GM12874 (cell line): Measurements from ENCODE around the gene ACSL3.

ENCODE experiments used
- TF ChIP-seq, protein P1 (sequence below): IDR thresholded peaks from 2 replicates; pipeline ENCODE4 v1.5.1; 2011; ENCODE audit warnings: low read depth, mild to moderate bottlenecking, control low read depth, low read length, moderate library complexity; ENCODE audit not compliant: insufficient read depth

ACSL3 gene

GRCh38 chr2:222860740-222861410, at the start of gene ACSL3:
ACSL3 (plus strand) TSS chr2:222861036; CDS start chr2:222908773, 47,737 bp downstream.
- TF ChIP-seq, protein P1, sequence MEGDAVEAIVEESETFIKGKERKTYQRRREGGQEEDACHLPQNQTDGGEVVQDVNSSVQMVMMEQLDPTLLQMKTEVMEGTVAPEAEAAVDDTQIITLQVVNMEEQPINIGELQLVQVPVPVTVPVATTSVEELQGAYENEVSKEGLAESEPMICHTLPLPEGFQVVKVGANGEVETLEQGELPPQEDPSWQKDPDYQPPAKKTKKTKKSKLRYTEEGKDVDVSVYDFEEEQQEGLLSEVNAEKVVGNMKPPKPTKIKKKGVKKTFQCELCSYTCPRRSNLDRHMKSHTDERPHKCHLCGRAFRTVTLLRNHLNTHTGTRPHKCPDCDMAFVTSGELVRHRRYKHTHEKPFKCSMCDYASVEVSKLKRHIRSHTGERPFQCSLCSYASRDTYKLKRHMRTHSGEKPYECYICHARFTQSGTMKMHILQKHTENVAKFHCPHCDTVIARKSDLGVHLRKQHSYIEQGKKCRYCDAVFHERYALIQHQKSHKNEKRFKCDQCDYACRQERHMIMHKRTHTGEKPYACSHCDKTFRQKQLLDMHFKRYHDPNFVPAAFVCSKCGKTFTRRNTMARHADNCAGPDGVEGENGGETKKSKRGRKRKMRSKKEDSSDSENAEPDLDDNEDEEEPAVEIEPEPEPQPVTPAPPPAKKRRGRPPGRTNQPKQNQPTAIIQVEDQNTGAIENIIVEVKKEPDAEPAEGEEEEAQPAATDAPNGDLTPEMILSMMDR: no peak

DNA sequence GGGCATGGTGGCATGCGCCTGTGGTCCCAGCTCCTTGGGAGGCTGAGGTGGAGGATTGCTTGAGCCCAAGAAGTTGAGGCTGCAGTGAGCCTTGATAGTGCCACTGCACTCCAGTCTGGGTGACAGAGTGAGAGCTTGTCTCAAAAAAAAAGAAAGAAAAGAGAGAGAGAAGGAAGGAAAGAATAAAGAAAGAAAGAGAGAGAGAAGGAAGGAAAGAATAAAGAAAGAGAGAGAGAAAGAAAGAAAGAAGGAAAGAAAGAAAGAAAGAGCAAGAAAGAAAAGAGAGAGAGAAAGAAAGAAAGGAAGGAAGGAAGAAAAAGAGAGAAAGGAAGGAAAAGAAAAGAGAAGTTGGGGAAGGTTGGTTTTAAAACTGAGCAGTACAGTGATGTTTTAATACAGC, 49.0 kb upstream of the ACSL3 start:
- TF ChIP-seq, protein P1: no peak

GRCh38 chr2:222813177-222813843, 47.5 kb upstream of the ACSL3 start:
- TF ChIP-seq, protein P1: no peak

DNA sequence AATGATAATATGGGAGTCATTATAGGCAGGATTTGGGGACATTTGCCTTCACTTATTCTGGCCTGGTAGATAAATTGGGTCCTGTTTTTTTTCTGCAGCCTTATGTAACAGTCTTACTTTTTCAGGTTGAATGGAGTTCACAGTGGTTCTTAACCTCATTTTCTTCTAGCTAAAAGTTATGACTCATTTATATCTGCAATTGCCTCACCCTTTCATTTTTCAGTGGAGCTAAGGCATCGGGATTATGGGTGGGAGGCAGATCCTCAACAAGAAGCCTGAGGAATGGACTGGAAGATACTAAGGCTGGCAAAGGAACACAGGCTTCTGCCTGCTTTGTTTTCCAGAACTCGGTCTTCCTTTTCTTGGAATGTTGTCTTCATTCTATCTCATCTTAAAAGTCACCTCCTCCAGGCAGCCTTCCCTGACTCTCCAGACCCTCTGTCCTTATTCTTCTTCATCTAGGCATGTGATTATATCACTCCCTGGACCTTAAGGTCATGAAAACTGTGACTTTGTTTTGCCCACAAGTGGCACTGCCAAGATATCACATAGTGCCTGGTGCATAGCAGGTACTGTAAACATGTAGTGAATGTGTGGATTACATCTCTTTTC, 41.0 kb upstream of the ACSL3 start:
- TF ChIP-seq, protein P1: no peak

DNA sequence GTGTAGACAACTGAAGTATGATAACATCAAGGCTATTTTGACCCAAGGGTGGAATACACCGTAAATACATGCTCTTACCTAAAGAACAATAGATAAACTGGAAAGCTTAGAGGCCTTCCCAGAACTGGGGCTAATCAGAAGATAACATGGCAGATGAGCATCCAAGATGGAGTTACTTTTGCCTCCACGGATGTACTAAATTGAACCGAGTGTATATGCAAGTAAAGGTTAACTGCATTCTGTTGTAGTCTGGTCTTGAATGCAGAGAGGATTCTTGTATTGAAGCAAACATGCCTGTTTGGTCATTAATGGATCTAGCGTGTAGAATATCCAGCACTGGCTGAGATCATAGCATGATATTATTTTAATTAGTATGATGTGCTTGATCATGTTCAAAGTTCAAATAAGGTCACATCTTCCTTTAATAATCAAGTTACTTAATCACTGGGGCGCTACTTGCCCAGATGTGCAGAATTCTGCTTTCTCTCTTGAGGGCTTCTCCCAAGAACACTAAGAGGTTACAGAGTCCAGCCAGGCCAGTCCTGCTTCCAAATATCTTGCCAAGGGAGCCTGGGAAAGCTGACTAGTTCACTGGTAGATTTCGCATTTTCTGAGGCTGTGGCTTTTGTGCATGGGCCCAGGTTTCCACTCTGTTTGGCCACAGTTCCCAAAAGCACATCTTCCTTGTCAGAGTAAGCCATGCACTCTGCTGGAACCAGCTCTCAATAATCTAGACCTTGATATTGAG, 37.5 kb upstream of the ACSL3 start:
- TF ChIP-seq, protein P1: no peak

GRCh38 chr2:222825031-222825430, 35.8 kb upstream of the ACSL3 start:
- TF ChIP-seq, protein P1: no peak

DNA sequence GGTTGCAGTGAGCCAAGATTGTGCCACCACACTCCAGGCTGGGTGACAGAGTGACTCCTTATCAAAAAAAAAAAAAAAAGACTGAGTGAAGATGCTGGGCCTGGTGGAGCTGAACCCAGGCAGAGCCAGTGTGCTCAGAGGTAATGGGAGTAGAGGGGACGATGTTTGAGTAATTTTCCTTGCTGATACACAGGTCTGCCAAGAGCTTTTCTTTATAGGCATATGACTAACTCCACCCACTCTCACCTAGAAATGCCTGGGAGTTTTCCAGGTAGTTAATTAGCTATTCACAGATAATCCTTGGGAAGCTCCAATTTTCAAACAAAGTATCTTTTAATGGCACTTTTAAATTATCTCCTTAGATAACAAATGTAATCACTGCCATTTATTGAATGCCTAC, 33.4 kb upstream of the ACSL3 start:
- TF ChIP-seq, protein P1: no peak
